GM12874 (cell line): ENCODE data around the gene DNAJC5.

Experiments used
- TF ChIP-seq, protein P1 (sequence below): IDR thresholded peaks from 2 replicates; pipeline ENCODE4 v1.5.1; 2011; ENCODE audit warnings: low read depth, mild to moderate bottlenecking, control low read depth, low read length, moderate library complexity; ENCODE audit not compliant: insufficient read depth

DNAJC5 gene

GRCh38 chr20:63886054-63886419 lies 8.9 kb upstream of the DNAJC5 start:
- TF ChIP-seq, protein P1, sequence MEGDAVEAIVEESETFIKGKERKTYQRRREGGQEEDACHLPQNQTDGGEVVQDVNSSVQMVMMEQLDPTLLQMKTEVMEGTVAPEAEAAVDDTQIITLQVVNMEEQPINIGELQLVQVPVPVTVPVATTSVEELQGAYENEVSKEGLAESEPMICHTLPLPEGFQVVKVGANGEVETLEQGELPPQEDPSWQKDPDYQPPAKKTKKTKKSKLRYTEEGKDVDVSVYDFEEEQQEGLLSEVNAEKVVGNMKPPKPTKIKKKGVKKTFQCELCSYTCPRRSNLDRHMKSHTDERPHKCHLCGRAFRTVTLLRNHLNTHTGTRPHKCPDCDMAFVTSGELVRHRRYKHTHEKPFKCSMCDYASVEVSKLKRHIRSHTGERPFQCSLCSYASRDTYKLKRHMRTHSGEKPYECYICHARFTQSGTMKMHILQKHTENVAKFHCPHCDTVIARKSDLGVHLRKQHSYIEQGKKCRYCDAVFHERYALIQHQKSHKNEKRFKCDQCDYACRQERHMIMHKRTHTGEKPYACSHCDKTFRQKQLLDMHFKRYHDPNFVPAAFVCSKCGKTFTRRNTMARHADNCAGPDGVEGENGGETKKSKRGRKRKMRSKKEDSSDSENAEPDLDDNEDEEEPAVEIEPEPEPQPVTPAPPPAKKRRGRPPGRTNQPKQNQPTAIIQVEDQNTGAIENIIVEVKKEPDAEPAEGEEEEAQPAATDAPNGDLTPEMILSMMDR = no peak

DNA sequence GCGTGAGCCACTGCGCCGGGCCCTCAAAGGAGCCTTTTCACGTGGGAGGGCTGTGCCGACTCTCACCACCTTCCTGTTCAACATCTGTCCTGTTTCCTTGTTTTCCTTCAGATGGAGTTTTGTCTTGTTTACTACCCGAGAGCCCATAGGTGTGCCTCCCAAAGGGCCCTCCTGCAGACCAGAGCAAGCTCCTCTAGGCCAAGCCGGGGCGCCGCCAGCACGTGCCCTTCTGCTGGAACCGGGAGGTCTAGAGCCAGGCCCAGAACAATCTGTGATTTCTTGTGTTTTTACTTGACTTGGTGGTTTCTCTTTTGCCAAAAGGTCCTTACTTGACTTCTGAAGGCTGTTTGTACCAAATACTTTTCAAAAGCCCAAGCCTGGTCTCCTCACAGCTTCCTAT lies 8.0 kb upstream of the DNAJC5 start:
- TF ChIP-seq, protein P1 = no peak

- TF ChIP-seq, protein P1 = no peak
These were observed 5.4 kb upstream of the DNAJC5 start for GRCh38 chr20:63889241-63890200.

DNA sequence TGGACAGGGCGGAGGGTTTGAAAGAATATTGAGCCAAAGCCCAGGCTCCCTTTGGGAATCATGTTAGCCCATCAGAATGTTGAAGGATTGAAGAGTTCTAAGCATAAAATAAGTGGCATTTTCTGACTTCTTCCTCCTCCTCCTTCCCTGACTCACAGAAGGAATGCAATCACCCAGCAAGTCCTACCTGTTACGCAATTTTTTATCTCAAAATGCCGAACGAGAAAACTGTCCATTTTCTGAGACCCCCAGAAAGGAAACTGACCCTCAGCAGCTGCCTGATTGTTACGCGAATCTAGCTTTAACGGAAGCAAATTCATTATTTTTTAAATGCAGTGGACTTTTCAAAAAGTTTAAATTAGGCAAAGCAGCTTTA lies 4.7 kb upstream of the DNAJC5 start:
- TF ChIP-seq, protein P1 = no peak

DNA sequence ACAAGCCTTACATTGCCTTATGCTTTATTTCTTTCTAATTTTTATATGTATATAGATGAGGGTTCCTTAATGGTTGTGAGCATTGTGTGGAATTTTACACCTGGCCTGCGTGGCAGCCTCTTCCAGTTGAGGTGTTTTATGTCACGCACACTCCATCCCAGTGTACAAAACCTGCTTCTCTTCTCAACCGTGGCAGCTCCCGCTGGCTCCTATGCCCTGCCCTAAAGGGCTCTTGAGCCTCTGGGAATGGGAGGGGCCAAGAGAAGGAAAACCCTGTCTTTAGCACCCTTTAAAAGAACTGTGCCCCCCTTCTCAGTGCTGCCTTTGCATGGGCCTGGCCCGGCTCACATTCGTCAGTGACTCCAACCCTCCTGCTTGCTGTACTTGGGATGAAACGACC lies 4.3 kb upstream of the DNAJC5 start:
- TF ChIP-seq, protein P1 = no peak

DNA sequence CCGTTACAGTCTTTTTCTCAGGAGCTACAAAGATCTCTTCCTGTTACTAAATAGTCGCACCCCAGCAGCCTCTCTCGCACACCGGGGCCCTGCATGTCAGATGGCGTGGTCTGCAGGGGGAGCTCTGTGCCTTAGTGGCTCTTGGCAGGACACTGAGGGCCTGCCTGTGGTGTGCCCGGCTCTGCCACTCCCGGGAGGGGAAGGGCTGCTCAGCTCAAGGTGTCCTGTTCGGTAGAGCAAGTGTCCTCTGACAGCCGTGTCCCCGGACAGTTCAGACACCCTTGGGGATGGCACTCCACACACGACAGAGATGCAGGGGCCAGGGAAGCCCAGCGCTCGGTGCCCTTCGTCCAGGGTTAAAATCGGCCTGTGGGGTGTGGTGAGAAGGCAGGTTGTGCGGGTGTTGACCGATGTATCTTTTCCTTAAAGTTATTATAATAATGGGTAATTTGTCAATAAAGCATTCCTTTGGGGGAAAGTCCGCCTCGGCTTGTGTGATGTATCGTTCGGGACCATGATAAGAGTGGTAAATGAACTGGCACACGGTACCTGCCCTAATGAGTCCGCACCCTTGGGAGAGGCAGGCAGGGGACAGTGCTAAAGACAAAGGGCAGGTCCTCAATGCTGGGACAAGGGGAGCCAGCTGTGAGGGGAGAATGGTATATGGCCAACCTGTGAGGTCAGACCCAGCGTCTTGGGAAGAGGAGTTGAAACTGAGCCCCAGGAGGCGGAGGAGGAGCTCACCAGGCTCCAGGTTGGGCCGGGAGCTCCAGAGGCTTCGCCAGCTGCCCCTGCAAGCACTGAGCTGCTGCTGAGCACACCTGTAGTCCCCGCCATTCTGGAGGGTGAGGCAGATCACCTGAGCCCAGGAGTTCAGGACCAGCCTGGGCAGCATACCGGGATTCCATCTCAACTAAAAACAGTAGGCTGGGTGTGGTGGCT lies 3.6 kb upstream of the DNAJC5 start:
- TF ChIP-seq, protein P1 = no peak

GRCh38 chr20:63892402-63892801 lies 2.5 kb upstream of the DNAJC5 start:
- TF ChIP-seq, protein P1 = no peak
